ENCODE data around the gene LIN7B.

LIN7B gene

DNA sequence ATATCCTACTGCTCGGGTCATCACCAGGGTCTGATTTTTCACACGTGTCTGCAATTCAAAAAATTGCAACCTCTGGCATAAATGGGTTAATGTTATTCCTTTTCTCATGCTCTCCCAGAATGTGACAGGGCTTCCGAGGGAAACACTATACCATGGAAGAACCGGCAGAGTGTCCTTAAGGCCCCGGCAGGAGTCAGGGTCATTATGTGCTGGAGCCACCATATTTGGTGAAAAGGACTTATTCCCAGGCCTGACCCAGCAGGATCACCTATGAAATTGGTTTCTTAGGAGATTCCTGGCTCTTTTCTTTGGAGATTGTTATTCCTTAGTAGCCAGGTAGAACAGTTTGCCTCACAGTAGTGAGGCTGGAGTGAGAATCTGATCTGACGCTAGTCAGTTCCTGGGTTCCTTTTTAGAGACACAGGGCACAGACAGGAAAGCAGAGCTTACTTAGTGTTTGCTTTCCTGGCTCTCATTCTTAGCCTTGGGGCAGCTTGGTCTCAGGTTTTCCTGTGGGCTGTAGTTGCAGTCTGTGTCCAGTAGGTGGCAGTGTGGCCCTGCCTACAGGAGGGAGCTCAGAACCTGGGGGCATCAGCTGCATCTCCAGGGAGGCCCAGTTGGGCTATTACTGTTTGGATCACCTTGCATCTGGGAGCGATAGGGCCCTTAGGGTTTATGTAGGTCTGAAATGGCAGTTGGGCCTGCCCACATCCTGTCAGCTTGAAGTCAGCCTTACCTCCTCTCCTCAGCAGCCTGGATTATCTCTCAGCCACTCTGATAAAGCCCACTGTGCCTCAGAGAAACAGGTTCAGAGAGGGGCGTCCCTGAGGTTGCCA is 16.5 kb upstream of the LIN7B start:
- peak; percentile 66 for DNase-seq (ENCODE audit: low read depth)
- TF ChIP-seq, protein P1, sequence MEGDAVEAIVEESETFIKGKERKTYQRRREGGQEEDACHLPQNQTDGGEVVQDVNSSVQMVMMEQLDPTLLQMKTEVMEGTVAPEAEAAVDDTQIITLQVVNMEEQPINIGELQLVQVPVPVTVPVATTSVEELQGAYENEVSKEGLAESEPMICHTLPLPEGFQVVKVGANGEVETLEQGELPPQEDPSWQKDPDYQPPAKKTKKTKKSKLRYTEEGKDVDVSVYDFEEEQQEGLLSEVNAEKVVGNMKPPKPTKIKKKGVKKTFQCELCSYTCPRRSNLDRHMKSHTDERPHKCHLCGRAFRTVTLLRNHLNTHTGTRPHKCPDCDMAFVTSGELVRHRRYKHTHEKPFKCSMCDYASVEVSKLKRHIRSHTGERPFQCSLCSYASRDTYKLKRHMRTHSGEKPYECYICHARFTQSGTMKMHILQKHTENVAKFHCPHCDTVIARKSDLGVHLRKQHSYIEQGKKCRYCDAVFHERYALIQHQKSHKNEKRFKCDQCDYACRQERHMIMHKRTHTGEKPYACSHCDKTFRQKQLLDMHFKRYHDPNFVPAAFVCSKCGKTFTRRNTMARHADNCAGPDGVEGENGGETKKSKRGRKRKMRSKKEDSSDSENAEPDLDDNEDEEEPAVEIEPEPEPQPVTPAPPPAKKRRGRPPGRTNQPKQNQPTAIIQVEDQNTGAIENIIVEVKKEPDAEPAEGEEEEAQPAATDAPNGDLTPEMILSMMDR (conservative IDR thresholded peaks at IDR 0.05; ENCODE audit: low read length) = peak; percentile 100
- H3K4me3 ChIP-seq (ENCODE audit: low read length) = no peak overlapping the region

DNA sequence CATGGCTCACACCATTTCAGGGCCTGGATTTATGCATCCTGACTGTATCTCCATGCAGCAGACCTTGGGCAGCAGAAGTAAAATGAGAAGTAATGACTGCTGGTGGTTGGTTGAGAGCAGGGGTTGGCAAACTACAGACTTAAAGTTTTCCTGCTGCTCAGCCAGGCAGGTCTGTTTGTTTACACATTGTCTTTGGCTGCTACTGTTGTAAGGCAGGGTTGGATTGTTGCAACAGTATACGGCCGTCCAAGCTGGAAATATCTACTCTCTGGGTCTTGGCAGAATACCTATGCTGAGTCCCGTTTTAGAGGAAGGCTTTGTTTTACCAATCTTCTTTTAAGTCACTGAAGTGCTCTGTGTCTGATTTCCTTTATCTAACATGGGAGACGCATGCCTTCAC is 15.4 kb upstream of the LIN7B start:
- TF ChIP-seq, protein P1 (conservative IDR thresholded peaks at IDR 0.05; ENCODE audit: low read length) = no peak
- no peak overlapping the region for H3K4me3 ChIP-seq (ENCODE audit: low read length)
- DNase-seq (ENCODE audit: low read depth) = no peak

DNA sequence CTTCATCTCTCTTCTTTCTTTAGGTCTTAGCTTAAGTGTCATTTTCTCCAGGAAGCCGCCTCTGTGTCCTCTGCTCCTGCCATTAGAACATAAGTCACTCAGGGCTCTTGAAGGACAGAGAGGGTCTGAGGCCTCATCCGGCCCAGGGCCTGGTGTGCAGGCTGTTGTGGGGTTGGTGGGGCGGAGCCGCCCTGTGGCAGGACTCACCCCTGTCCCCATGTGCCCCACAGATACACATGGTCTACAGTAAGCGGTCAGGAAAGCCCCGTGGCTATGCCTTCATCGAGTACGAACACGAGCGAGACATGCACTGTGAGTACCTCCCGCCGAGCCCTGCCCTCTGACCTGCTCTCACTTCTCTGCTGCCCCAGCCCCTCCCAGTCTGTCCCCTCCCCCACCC is 13.0 kb upstream of the LIN7B start:
- TF ChIP-seq, protein P1 (conservative IDR thresholded peaks at IDR 0.05; ENCODE audit: low read length) = no peak
- no peak for DNase-seq (ENCODE audit: low read depth)
- H3K4me3 ChIP-seq (ENCODE audit: low read length) = no peak overlapping the region

DNA sequence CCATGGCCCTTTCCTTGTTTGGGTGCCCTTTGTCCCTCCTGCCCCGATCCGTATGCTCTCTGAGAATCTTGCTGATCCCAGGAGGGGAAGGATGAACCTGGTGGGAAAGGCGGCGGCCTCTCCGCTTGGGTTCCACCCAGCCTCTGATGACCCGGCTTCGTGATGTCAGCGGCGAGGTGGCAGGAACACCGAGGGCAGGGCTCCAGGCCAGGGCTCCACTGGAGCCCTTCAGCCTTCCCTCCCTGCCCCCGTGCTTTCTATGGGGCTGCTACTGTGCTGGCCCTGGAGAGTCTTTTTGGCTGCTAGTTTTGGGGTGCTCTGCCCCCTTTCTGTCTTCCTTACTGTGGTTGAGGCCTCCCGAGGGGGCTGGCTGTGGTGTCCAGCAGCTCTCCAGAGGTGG is 11.9 kb upstream of the LIN7B start:
- DNase-seq (ENCODE audit: low read depth) = no peak
- H3K4me3 ChIP-seq (ENCODE audit: low read length) = no peak overlapping the region
- TF ChIP-seq, protein P1 (conservative IDR thresholded peaks at IDR 0.05; ENCODE audit: low read length) = no peak

DNA sequence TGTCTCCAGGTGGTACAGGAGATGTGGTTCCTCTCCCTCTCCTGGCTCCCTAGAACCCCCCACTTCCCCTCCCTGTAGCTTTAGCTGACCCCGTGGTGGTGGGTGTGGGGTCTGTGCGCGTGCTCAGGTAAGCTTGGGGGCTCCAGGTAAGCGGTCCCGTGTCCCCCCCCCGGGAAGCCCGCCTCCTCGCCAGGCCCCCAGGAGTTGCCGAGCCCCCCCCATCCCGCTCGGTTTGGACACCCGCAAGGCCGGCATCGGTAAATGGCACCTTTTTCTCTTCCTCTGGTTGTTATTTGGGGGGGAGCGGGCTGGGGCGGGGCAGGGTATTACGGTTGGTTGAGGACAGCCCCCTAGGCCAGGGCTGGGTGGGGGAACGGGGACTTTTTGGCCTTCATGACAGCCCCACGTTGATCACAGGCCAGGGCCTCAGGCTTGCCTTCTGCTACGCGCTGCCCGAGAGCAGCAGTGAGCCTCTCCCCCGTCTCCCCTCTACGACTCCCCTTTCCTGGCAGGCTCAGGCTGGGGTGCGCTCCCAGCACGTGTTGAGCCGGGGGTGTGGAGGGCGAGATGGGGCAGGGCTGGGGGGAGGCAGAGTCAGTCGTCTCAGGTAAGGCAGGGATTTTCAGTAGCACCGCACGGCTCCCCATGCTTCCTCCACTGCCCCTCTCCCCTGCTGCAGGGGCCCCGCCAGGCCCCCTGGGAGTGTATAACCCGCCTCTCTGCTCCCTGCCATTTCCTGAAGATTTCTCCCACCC is 10.7 kb upstream of the LIN7B start:
- DNase-seq (ENCODE audit: low read depth) = no peak
- no peak overlapping the region for H3K4me3 ChIP-seq (ENCODE audit: low read length)
- TF ChIP-seq, protein P1 (conservative IDR thresholded peaks at IDR 0.05; ENCODE audit: low read length) = no peak

DNA sequence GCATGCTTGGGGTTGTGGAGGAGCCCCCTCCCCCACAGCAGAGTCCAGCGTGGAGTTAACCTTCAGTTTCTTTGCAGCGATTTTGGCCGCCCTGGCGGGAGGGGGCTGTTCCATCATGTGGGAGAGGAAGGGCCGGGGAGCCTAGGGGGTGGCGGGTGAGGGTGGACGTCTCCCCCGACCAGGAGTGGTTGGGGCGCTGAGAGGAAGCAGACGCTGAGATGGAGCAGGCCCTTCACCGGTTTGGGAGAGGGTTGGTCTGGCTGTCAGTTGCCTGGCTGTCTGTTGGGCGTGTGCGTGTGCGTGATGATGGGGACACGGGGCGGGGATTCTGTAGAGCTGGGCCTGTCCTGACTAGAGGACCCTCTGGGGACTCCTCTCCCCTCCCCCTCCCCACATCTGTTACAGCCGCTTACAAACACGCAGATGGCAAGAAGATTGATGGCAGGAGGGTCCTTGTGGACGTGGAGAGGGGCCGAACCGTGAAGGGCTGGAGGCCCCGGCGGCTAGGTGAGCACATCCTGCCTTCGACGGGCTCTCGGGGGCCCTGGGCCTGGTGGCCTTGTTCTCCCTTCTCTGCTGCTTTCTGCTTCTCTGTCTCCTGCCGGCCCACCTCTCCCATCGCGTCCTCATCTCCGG is 9.8 kb upstream of the LIN7B start:
- DNase-seq (ENCODE audit: low read depth) = no peak
- TF ChIP-seq, protein P1 (conservative IDR thresholded peaks at IDR 0.05; ENCODE audit: low read length) = no peak
- H3K4me3 ChIP-seq (ENCODE audit: low read length) = no peak overlapping the region

Data from AG10803 (cell line).